Central memory CD4-positive, alpha-beta T cell (primary cell): ENCODE results near the gene E2F2.
"Not testable (repeated sequence)": the region's sequence is repeated elsewhere in the genome, so short reads cannot be mapped to it uniquely, and the experiment has no call there.

Experiments used
- DNase-seq: peaks from one replicate; pipeline ENCODE4 v3.0.0; 2022

The E2F2 gene

DNA sequence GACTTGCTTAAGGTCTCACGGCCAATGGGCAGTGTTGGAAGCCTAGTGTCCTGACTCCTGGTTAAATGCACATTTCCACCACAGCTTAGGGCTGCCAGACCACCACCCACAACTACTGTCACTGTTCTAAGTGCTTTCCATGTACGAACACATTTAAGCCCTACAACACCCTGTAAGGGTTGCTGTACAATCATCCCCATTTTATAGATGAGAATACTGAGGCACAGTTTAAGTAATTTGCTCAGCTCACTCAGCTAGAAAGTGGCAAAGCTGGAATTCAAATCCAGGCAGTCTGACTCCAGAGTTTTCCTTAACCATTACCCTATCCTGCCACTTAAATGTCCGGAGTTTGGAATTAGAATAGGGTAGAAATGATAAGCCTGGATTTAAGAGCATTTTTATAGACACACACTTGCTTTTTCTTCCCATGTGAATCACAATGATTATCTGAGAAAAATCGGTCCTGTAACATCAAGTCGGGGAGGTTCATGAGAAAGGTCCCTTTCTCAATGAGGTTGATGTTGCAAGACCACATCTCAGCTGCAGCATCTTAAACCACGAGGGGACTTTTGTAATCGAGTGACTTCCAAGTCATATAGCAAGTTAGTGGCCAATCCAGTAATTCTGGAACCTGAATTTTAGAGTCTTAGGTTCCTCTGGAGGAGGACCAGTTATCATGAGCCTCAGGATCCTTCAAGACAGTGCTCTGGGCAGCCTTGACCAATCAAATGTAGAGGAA, 8.6 kb downstream of the E2F2 start:
- DNase-seq = no peak

DNA sequence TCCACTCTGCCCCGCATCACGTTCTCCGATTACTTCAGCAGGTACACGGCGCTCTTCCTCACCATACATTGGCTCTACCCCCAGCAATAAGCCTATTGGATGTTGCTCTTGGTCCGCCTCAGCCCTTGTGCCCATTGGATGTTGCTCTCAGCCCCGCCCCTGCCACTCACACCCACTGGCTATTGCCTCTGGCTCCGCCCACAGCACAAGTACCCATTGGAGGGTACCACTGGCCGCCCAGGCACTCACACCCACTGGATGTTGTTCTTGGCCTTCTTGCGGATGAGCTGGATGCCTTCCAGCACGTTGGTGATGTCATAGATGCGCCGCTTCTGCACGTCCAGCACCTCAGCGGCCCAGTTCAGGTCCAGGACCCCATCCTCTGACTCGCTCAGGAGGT, 9.4 kb downstream of the E2F2 start:
- DNase-seq = no peak

DNA sequence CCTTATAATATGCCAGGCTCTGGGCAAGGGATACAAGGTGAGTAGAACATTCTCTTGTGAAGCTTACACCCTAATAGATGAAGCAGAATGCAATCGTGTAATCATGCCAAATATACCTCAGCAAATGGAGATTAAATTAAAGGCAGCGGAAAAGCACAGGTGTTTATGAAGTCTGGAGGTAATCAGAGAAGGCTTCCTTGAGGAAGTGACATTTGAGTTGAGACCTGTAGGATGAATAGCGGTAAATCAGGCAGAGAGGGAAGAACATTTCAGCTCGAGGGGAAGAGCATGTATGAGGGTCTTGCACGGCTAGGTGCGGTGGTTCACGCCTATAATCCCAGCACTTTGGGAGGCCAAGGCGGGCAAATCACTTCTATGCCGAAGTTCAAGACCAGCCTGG, 13.5 kb downstream of the E2F2 start:
- DNase-seq = no peak

- no peak for DNase-seq
Observed at GRCh38 chr1:23515905-23516304, 15.1 kb downstream of the E2F2 start.

- DNase-seq = no peak
Observed at GRCh38 chr1:23514111-23514679, 16.8 kb downstream of the E2F2 start.

DNA sequence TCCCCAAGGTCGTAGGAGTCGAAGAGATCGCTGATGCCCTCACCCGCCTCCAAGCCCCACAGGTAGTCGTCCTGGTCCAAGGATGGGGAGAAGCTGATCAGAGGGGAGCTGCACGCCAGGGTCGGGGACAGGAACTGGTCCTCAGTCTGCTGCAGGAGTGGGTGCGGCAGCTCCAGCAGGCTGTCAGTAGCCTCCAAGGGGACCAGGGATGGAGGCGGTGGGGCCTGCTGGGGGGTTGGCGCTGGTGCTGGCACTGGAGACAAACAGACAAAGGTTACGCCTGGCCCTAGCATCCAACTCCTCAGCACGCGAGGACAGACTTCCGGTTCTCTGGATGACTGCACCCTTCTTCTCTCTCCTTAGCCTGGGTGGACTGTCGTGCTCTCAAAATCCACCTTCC, 21.1 kb downstream of the E2F2 start:
- no peak for DNase-seq

- DNase-seq = no peak
Observed at GRCh38 chr1:23506376-23507107, 24.5 kb downstream of the E2F2 start.

GRCh38 chr1:23505851-23506250, 25.2 kb downstream of the E2F2 start:
- DNase-seq = no peak

DNA sequence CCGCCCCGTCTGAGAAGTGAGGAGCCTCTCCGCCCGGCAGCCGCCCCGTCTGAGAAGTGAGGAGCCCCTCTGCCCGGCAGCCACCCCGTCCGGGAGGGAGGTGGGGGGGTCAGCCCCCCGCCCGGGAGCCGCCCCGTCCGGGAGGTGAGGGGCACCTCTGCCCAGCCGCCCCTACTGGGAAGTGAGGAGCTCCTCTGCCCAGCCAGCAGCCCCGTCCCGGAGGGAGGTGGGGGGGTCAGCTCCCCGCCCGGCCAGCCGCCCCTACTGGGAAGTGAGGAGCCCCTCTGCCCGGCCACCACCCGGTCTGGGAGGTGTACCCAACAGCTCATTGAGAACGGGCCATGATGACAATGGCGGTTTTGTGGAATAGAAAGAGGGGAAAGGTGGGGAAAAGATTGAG, 26.9 kb downstream of the E2F2 start:
- DNase-seq = not testable (repeated sequence)

DNA sequence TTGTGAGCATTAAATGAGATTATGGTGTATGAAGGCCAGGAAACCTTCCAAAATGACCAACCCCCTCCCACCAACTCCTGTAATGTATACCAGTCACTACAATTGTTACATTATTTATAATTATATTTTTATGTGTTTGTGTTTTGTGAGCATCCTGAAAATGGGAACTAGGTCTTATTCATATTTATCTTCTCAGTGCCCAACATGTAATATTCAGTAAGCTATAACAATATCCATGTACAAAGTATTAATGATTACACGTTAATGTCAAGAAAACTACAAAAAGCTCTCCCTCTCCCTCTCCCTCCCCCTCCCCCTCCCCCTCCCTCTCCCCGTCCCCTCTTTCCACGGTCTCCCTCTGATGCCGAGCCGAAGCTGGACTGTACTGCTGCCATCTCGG, 28.1 kb downstream of the E2F2 start:
- DNase-seq = no peak

- DNase-seq = no peak
Observed at GRCh38 chr1:23500466-23500865, 30.6 kb downstream of the E2F2 start.

GRCh38 chr1:23497777-23498439, 33.1 kb downstream of the E2F2 start:
- no peak for DNase-seq

- DNase-seq = no peak
Observed at GRCh38 chr1:23496490-23497181, 34.4 kb downstream of the E2F2 start.

DNA sequence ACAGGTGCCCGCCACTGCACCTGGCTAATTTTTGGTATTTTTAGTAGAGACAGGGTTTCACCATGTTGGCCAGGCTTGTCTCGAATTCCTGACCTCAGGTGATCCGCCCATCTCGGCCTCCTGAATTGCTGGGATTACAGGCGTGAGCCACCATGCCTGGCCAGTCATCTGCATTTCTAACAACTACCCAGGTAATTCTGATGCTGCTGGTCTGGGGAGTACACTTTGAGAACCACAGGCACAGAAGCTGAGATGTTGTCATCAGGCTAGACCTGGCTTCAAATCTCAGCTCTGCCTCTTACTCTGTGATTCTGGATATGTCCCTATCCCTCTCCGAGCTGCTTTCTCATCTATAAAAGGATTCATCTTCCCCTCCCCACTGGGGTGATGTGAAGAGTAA, 36.2 kb downstream of the E2F2 start:
- not testable (repeated sequence) for DNase-seq

DNA sequence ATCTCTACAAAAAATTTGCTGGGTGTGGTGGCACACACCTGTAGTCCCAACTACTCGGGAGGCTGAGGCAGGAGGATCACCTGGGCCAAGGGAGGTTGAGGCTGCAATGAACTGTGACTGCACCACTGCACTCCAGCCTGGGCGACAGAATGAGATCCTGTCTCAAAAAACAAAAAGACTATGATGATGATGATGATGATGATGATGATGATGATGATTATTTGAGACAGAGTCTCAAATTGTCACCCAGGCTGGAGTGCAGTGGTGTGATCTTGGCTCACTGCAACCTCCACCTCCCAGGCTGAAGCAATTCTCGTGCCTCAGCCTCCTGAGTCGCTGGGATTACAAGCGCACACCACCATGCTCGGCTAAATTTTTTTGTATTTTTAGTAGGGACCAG, 38.3 kb downstream of the E2F2 start:
- not testable (repeated sequence) for DNase-seq

DNA sequence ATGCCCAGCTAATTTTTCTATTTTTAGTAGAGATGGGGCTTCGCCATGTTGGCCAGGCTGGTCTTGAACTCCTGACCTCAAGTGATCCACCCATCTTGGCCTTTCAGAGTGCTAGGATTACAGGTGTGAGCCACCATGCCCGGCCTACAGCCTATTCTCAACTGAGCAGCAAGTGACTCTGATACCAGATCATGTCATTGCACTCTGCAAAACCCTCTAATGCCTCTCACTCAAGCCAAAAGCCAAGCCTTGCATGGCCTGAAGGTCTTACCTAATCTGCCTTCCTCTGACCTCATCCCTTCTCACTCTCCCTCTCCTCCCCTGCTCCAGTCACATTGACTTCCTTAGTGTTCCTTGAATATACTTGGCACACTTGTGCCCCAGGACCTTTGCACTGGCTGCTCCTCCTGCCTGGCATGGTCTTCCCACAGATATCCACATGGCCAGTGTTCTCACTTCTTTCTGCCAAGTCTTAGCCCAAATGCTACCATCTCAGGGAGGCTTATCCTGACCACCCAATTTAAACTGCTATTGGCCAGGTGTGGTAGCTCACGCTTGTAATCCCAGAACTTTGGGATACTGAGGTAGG, 38.8 kb downstream of the E2F2 start:
- no peak for DNase-seq

DNA sequence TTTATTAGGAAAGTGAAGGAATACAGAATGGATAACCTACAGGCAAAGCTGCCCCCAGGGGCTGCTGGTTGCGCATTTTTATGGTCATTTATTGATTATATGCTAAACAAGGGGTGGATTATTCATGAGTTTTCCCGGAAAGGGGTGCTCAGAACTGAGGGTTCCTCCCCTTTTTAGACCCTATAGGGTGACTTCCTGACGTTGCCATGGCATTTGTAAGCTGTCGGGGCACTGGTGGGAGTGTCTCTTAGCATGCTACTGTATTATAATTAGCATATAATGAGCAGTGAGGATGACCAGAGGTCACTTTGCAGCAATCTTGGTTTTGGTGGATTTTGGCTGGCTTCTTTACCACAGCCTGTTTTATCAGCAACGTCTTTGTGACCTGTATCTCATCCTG, 41.2 kb downstream of the E2F2 start:
- DNase-seq = no peak

- DNase-seq = no peak
Observed at GRCh38 chr1:23485002-23485332, 46.1 kb downstream of the E2F2 start.

DNA sequence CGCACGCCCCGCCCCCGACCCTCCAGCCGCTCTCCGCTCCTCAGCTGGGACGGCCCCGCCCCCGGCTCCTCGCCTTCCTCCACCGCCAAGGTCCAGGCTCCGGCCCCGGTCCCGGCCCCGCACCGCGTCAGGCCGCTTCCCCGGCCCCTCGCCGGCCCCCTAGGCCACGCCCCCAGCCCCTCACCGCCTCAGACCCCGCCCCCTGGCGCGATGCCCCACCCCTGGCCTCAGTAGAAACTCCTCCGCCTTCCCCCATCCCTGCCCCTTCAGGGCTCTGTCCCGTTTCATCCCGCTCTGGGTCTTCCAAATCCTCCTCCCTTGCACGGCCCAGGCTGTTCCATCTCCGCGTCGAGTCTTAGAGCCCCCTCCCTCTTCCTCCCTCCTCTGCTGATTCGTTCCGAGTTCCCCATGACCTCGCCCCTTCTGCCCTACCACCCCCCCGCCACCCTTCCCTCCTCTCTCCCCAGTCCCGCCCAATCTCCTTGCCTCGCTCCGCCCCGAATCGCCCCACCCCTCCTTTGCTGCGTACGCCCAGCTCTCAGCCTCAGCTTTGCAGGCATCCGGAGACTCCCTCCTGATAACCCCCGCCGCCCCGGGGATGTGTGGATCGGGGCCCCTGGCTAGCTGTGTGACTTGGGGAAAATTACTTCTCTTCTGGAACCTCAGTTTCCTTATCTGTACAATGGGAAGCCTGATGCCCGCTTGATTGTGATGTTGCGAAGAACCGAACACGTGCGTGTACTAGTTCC, 46.6 kb downstream of the E2F2 start:
- peak; percentile 87 for DNase-seq

DNA sequence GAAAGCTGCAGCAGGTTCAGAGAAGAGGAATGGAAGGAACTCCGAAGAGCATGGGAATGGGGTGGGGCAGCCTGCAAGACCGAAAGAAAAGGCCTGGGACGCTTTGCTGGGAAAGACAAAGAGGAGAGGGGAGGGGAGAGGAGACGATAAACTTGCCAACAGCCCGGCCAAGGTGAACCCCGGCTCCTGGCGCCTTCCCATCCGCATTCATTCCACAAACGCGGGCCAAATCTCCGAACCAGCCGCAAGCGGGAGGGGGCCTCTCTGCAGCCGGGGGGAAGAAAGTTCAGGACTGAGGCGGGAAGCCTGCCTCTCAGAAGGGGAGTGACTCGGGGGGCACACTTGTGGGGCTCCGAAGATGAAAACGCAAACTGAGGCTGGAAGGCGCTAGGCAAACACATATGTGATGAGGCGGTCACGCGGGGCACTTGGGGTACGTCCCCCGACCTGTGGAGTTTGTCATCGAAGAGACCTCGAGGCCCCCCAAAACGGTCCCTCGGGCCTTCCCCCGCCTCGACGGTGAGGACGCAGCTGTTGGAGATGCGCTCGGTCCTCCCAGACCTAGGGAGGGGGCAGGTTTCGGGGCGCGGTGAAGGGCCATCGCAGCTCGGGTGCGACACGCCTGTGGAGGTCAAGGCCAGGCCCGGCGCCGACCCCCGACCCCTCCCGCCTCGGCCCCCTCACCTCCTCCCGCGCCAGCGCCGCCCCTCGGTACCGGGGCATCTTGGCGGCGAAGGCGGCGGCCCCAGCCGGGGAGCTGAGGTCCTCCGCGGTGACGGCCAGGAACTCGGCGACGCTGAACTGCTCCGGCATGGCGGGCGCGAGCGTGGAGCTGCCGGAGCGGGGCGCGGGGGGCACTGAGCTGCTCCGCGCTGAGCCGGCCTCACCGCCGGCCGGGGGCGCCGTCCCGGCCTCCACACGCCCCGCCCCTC, 47.4 kb downstream of the E2F2 start, which contains the start of gene ASAP3:
Gene ASAP3 (minus strand): TSS at position 859 of the 932 bp plus-strand sequence. CDS start 46 bp downstream, at position 813.
- DNase-seq = peak; percentile 3

- no peak for DNase-seq
Observed at GRCh38 chr1:23481904-23482303, 49.1 kb downstream of the E2F2 start.
